GM18867 (cell line): Measurements from ENCODE around the gene HOXA1.
"Not testable (repeated sequence)": the region's sequence is repeated elsewhere in the genome, so short reads cannot be mapped to it uniquely, and the experiment has no call there.

Experiments used
- ATAC-seq: cut with Tn5 transposase; IDR thresholded peaks from one replicate; pipeline ENCODE4 v1.9.1; 2021; ENCODE audit warnings: mild to moderate bottlenecking, moderate library complexity; ENCODE audit not compliant: unreplicated experiment

The HOXA1 gene

GRCh38 chr7:27062946-27063345, 32.9 kb downstream of the HOXA1 start:
- ATAC-seq, result no peak

GRCh38 chr7:27053153-27053552, 42.6 kb downstream of the HOXA1 start:
- no peak for ATAC-seq

- no peak for ATAC-seq
These were observed 44.3 kb downstream of the HOXA1 start for GRCh38 chr7:27051451-27051850.

GRCh38 chr7:27048438-27048837, 47.4 kb downstream of the HOXA1 start:
- ATAC-seq, result no peak

- no peak for ATAC-seq
These were observed 48.8 kb downstream of the HOXA1 start for GRCh38 chr7:27046854-27047549.

- ATAC-seq, result not testable (repeated sequence)
These were observed 49.8 kb downstream of the HOXA1 start for GRCh38 chr7:27045972-27046371.

- not testable (repeated sequence) for ATAC-seq
These were observed 50.7 kb downstream of the HOXA1 start for GRCh38 chr7:27045066-27045465.
